HepG2 (cell line): ENCODE measurements around the gene CPB2. TPM values are rescaled to one million over a fixed set of nuclear protein-coding genes. Genes with fewer than 3 reads are reported as not detected.

ENCODE experiments used
- ATAC-seq: fragments of 200-7000 bp; cut with Tn5 transposase; 3 replicates; pipeline ENCODE4 v1.9.1; 2020; ENCODE audit warnings: mild to moderate bottlenecking, moderate library complexity
- BruUV-seq: library from RNA; stranded (reverse); fragments of 400-500 nt; replicated peaks from 2 replicates; lab custom pipeline; 2021; lab: Mats Ljungman, UMichigan
- CTCF ChIA-PET: fragments of 300-600 bp; formaldehyde crosslinking; extraction: SDS; loops from one replicate; lab custom pipeline; 2021; ENCODE audit warnings: low total read pairs, inconsistent platforms, low intra/inter-chr PET ratio; lab: Yijun Ruan, JAX
- POLR2A ChIA-PET: fragments of 350-600 bp; sonication (Branson Sonifier 250); formaldehyde crosslinking; loops from one replicate; lab custom pipeline; 2020; ENCODE audit warnings: antibody characterized with exemption, inconsistent platforms; lab: Yijun Ruan, JAX
- DNase-seq: peaks from one replicate; pipeline ENCODE4 v3.0.0-alpha.2; 2015; ENCODE audit warnings: low spot score
- FAIRE-seq: peaks from 3 replicates; lab custom pipeline; 2011; peaks lifted over from hg19 to GRCh38; lab: Jason Lieb, UNC
- H2AFZ ChIP-seq: one replicate; pipeline ENCODE4 v1.6.1; 2011; ENCODE audit warnings: low read length, inconsistent platforms
- H3K27ac ChIP-seq: fragments of 300-600 bp; 3 replicates; pipeline ENCODE4 v1.8.0; 2011; ENCODE audit warnings: mixed run types, mild to moderate bottlenecking, mixed read lengths, low read length, inconsistent platforms; ENCODE audit not compliant: insufficient read depth; ENCODE audit errors: extremely low read length
- H3K27me3 ChIP-seq, 2 experiments: fragments of 200-600 bp in 1 of 2; 2 replicates in 1 of 2; 3 replicates in 1 of 2; pipeline versions ENCODE4 v1.6.0 to v1.8.0; 2011; ENCODE audit warnings: low read length in 2 of 2, mild to moderate bottlenecking in 2 of 2, moderate library complexity in 2 of 2, inconsistent platforms in 1 of 2; ENCODE audit not compliant: insufficient read depth in 2 of 2, control insufficient read depth in 1 of 2
- H3K36me3 ChIP-seq, 2 experiments: fragments of 200-600 bp in 1 of 2; replicated peaks in 1 of 2; 2 replicates in 1 of 2; 3 replicates in 1 of 2; pipeline versions ENCODE4 v1.5.1 to v1.8.0; 2011; ENCODE audit warnings: low read length in 2 of 2, inconsistent platforms in 1 of 2; ENCODE audit not compliant: insufficient read depth in 2 of 2, control insufficient read depth in 1 of 2
- H3K4me1 ChIP-seq: 2 replicates; pipeline ENCODE4 v1.5.1; 2012; ENCODE audit warnings: low read length, inconsistent platforms; ENCODE audit not compliant: insufficient read depth
- H3K4me2 ChIP-seq: 2 replicates; pipeline ENCODE4 v1.6.0; 2011; ENCODE audit warnings: low read depth, low read length, inconsistent platforms
- H3K4me3 ChIP-seq, 3 experiments: fragments of 200-600 bp in 1 of 3; sonication (generic), shearing (Covaris generic) in 1 of 3; replicated peaks in 1 of 3; 2 replicates each; pipeline ENCODE4 v1.5.1; 2011 to 2016; ENCODE audit warnings: low read length in 3 of 3, inconsistent platforms in 2 of 3, low read depth in 2 of 3, mild to moderate bottlenecking in 2 of 3, control low read depth in 1 of 3, mixed read lengths in 1 of 3; ENCODE audit not compliant: insufficient read depth in 1 of 3
- H3K79me2 ChIP-seq: one replicate; pipeline ENCODE4 v1.6.1; 2011; ENCODE audit warnings: low read length, inconsistent platforms; ENCODE audit not compliant: insufficient read depth
- H3K9ac ChIP-seq: 2 replicates; pipeline ENCODE4 v1.6.0; 2011; ENCODE audit warnings: mild to moderate bottlenecking, low read depth, low read length, inconsistent platforms; ENCODE audit not compliant: insufficient read depth
- H3K9me3 ChIP-seq: 2 replicates; pipeline ENCODE4 v1.5.1; 2012; ENCODE audit warnings: mild to moderate bottlenecking, low read length
- H4K20me1 ChIP-seq: 2 replicates; pipeline ENCODE4 v1.6.0; 2011; ENCODE audit warnings: inconsistent platforms, mild to moderate bottlenecking, low read length, moderate library complexity; ENCODE audit not compliant: insufficient read depth
- ARID5B ChIP-seq: IDR thresholded peaks from 2 replicates; pipeline ENCODE4 v1.4.0; 2020; ENCODE audit warnings: mild to moderate bottlenecking, missing genetic modification reagents
- ARNT2 ChIP-seq: sonication (generic); formaldehyde crosslinking; IDR thresholded peaks from 2 replicates; pipeline ENCODE4 v1.8.0; 2022; ENCODE audit warnings: mild to moderate bottlenecking, low read depth, missing genetic modification reagents, moderate library complexity
- FOXK1 ChIP-seq: sonication (generic); formaldehyde crosslinking; IDR thresholded peaks from 2 replicates; pipeline ENCODE4 v1.4.0; 2020; ENCODE audit warnings: low read depth, missing genetic modification reagents, borderline replicate concordance
- GATAD1 ChIP-seq: IDR thresholded peaks from 2 replicates; pipeline ENCODE4 v1.6.1; 2016; ENCODE audit warnings: missing genetic modification reagents, missing compliant biosample characterization
- HOXD1 ChIP-seq: sonication (generic); formaldehyde crosslinking; IDR thresholded peaks from 2 replicates; pipeline ENCODE4 v1.5.0; 2020; ENCODE audit warnings: missing genetic modification reagents
- KDM3A ChIP-seq: IDR thresholded peaks from 2 replicates; pipeline ENCODE4 v1.6.1; 2018; ENCODE audit warnings: low read depth, missing compliant biosample characterization
- KLF16 ChIP-seq, 2 experiments: sonication (generic) in 1 of 2; formaldehyde crosslinking in 1 of 2; IDR thresholded peaks; 2 replicates each; pipeline versions ENCODE4 v1.6.1 to v1.8.0; 2016 to 2023; ENCODE audit warnings: missing genetic modification reagents in 2 of 2, missing compliant biosample characterization in 1 of 2
- MEIS2 ChIP-seq: sonication (generic); formaldehyde crosslinking; IDR thresholded peaks from 2 replicates; pipeline ENCODE4 v1.9.0; 2021; ENCODE audit warnings: mild to moderate bottlenecking, missing genetic modification reagents
- RAD21 ChIP-seq: fragments of 450-650 bp; formaldehyde crosslinking; IDR thresholded peaks from 2 replicates; pipeline ENCODE4 v1.5.0; 2020; ENCODE audit warnings: mild to moderate bottlenecking
- RXRB ChIP-seq: IDR thresholded peaks from 2 replicates; pipeline ENCODE4 v1.6.1; 2016; ENCODE audit warnings: borderline replicate concordance, missing genetic modification reagents, missing compliant biosample characterization
- SMC3 ChIP-seq: IDR thresholded peaks from 2 replicates; pipeline ENCODE4 v1.6.1; 2011; ENCODE audit warnings: low read length, improper control_type of control experiment
- TEAD3 ChIP-seq: optimal IDR thresholded peaks from 2 replicates; pipeline ENCODE3; 2016; ENCODE audit warnings: borderline replicate concordance
- ZNF124 ChIP-seq: sonication (generic); formaldehyde crosslinking; IDR thresholded peaks from 2 replicates; pipeline ENCODE4 v1.4.0; 2020; ENCODE audit warnings: missing genetic modification reagents
- ZNF264 ChIP-seq: sonication (generic); formaldehyde crosslinking; IDR thresholded peaks from 2 replicates; pipeline ENCODE4 v1.4.0; 2020; ENCODE audit warnings: missing genetic modification reagents
- ZNF614 ChIP-seq: IDR thresholded peaks from 2 replicates; pipeline ENCODE4 v1.6.1; 2018; ENCODE audit warnings: missing biosample characterization, missing genetic modification reagents, inconsistent platforms, borderline replicate concordance
- WGBS: methylation state at CpG from one replicate; pipeline ENCODE4 v1.1.6; 2017; ENCODE audit warnings: low lambda C conversion rate; 5-methylcytosine and 5-hydroxymethylcytosine counted together
- in situ Hi-C: cut with HindIII; loops from 2 replicates; pipeline ENCODE4 v1.10.0; 2017; ENCODE audit warnings: low pct_unique_long_range_greater_than_20kb; ENCODE audit not compliant: extremely low pct_ligation_motif_present
- intact Hi-C: fragments of 100-400 bp; cut with micrococcal nuclease; formaldehyde crosslinking; loops from one replicate; pipeline ENCODE4 v1.10.0; 2022; ENCODE audit not compliant: unreplicated experiment
- polyA plus RNA-seq, 8 experiments: library from polyadenylated mRNA; depleted of rRNA in 3 of 8; stranded (reverse) in 7 of 8; unstranded in 1 of 8; fragments of >200 nt; fragmentation: Illumina TruSeq in 4 of 8; extraction: Trizol in 4 of 8; gene quantifications; 2 replicates each; pipeline versions ENCODE4 v1.2.1 to v1.2.3, GENCODE V29; 2011 to 2016; ENCODE audit warnings: low read depth in 4 of 8, missing spikeins in 1 of 8, mixed read lengths in 1 of 8; ENCODE audit not compliant: insufficient read depth in 1 of 8
- total RNA-seq, 5 experiments: library from RNA; depleted of rRNA; stranded (reverse); fragments of >200 nt; fragmentation: Illumina TruSeq; extraction: Trizol; gene quantifications; 2 replicates each; pipeline ENCODE4 v1.2.3, GENCODE V29; 2016; ENCODE audit warnings: low read depth in 1 of 5
- TF ChIP-seq, protein P1 (sequence below): sonication (generic); formaldehyde crosslinking; IDR thresholded peaks from 2 replicates; pipeline ENCODE4 v1.5.0; 2020; ENCODE audit warnings: mild to moderate bottlenecking, missing genetic modification reagents, moderate library complexity
- TF ChIP-seq, protein P2 (sequence below): sonication (generic); formaldehyde crosslinking; IDR thresholded peaks from 2 replicates; pipeline ENCODE4 v1.4.0; 2020; ENCODE audit warnings: missing genetic modification reagents

Gene CPB2
- total and polyA plus RNA-seq, 2 of the 13 experiments (the other 11 are each of a cell fraction or from before 2014, with no cell fraction given): 125 to 140 TPM

DNA sequence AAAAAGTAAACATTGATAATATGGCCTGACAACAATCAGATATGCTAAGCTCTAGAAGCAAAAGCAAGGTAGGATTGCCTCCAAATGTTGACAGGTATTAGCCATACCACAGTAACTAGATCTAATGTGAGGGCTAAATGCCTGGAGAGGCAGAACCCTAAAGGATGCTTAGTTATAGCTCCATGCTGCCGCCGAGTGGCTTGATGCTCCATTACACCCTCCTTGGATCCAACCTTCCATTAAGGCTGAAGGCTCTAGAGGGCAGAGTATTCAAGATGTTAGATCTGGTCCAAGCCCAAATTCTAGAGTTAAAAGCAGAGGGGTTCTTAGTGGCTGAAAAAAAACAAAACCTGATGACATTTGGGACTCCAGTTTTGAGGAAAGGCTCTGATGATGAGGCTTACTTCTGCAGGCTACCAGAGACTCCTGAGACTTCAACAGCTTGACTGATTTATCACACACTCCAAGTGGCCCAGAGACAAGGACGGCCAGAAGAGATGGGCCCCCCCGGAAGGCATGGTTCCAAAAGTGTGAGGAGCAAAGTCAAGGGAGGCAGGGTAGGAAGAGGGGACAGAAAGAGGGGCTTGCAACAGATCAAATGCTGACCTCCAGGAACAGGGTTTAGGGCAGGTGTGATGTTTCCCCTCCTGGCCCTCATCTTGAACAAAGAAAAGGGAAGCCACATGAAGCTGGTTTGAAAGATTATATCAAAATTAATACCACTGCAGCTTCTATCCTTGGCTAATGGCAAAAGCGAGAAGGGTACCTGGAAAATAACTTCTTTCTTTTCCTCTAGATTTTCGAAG, 21.9 kb upstream of the CPB2 start:
- H3K4me1 ChIP-seq: peaks cover 48% of the 10 kb centered on the region
- no peaks in the 10 kb centered on the region for H3K36me3 ChIP-seq
- in situ Hi-C loops (loop anchor here (5.0 kb wide), 1 partner anchor 54 kb away; no protein-coding TSS in a partner anchor), intact Hi-C loops (loop anchor here (1.0 to 5.0 kb wide), 6 partner anchors 16 to 319 kb away; partner anchors contain the start of gene ZC3H13)
- CTCF ChIA-PET: interaction anchor here (0.7 to 2.4 kb wide), 6 partner anchors 17 to 320 kb away, joined by 3 to 30 read pairs (median 4); no protein-coding TSS in a partner anchor
- no peaks in the 10 kb centered on the region for H3K27me3 ChIP-seq
- BruUV-seq: no TSS peak
- 64% methylated on average over 6 of the region's 6 CpGs for WGBS
- no peak overlapping the region for H3K27ac ChIP-seq
- peak; percentile 75 for DNase-seq
- POLR2A ChIA-PET: interaction anchor here (1.0 kb wide), 1 partner anchor 16 kb away, joined by 7 read pairs; no protein-coding TSS in a partner anchor
- no peak overlapping the region for H3K4me2 ChIP-seq
- peak; percentile 97 for ATAC-seq
- no peak overlapping the region for H3K4me3 ChIP-seq
- H3K9ac ChIP-seq: no peak overlapping the region
- peak; percentile 97 for FAIRE-seq
- no peaks in the 10 kb centered on the region for H3K9me3 ChIP-seq
- no peaks in the 10 kb centered on the region for H4K20me1 ChIP-seq
- no peaks in the 10 kb centered on the region for H3K79me2 ChIP-seq
- H2AFZ ChIP-seq: no peak overlapping the region
- TF ChIP-seq RAD21 (peak; percentile 88), MEIS2 (peak; percentile 62; the same call in 1 of the 2 replicates), RXRB (CRISPR knock-in tag) (peak; percentile 39; the same call in 1 of the 2 replicates), ZNF614 (CRISPR knock-in tag) (0 out of 2 replicates have a peak, but pooled peaks have one; percentile 46), ARNT2 (CRISPR knock-in tag) (0 out of 2 replicates have a peak, but pooled peaks have one; percentile 42), SMC3 (peak; percentile 98), TEAD3 (CRISPR knock-in tag) (peak; percentile 38), ZNF264 (CRISPR knock-in tag) (peak; percentile 62; the same call in 1 of the 2 replicates), KDM3A (CRISPR knock-in tag) (no peak), FOXK1 (CRISPR knock-in tag) (0 out of 2 replicates have a peak, but pooled peaks have one; percentile 15), ARID5B (peak; percentile 42; the same call in 1 of the 2 replicates), ZNF124 (CRISPR knock-in tag) (0 out of 2 replicates have a peak, but pooled peaks have one; percentile 52), KLF16 (CRISPR knock-in tag; IDR thresholded peaks at IDR 0.05) (peak in 1 of 2 experiments; percentile 72; a peak in 2 of 4 replicates), GATAD1 (CRISPR knock-in tag) (peak; percentile 33; the same call in 1 of the 2 replicates), HOXD1 (CRISPR knock-in tag) (no peak)
- TF ChIP-seq, protein P1, sequence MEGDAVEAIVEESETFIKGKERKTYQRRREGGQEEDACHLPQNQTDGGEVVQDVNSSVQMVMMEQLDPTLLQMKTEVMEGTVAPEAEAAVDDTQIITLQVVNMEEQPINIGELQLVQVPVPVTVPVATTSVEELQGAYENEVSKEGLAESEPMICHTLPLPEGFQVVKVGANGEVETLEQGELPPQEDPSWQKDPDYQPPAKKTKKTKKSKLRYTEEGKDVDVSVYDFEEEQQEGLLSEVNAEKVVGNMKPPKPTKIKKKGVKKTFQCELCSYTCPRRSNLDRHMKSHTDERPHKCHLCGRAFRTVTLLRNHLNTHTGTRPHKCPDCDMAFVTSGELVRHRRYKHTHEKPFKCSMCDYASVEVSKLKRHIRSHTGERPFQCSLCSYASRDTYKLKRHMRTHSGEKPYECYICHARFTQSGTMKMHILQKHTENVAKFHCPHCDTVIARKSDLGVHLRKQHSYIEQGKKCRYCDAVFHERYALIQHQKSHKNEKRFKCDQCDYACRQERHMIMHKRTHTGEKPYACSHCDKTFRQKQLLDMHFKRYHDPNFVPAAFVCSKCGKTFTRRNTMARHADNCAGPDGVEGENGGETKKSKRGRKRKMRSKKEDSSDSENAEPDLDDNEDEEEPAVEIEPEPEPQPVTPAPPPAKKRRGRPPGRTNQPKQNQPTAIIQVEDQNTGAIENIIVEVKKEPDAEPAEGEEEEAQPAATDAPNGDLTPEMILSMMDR (CRISPR knock-in tag): peak; percentile 95
- TF ChIP-seq, protein P2, sequence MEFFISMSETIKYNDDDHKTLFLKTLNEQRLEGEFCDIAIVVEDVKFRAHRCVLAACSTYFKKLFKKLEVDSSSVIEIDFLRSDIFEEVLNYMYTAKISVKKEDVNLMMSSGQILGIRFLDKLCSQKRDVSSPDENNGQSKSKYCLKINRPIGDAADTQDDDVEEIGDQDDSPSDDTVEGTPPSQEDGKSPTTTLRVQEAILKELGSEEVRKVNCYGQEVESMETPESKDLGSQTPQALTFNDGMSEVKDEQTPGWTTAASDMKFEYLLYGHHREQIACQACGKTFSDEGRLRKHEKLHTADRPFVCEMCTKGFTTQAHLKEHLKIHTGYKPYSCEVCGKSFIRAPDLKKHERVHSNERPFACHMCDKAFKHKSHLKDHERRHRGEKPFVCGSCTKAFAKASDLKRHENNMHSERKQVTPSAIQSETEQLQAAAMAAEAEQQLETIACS (CRISPR knock-in tag): no peak
